Measurements from ENCODE around the gene AGPAT1. TPM values are rescaled to one million over a fixed set of nuclear protein-coding genes. Genes with fewer than 3 reads are reported as not detected.

Gene AGPAT1
- total RNA-seq, 2 experiments from 2014 or later, result 34.0 to 34.8 TPM

- H3K9me3 Mint-ChIP-seq, result no peaks in the 10 kb centered on the region
- H3K36me3 Mint-ChIP-seq, result peaks cover 53% of the 10 kb centered on the region
- intact Hi-C loops (cut with micrococcal nuclease), result no loop called here
- POLR2A ChIA-PET, result no interaction called here
- H3K27me3 Mint-ChIP-seq, result no peaks in the 10 kb centered on the region
- no peak for DNase-seq
- CTCF ChIA-PET, result no interaction called here
- peaks cover 75% of the 10 kb centered on the region for H3K4me1 Mint-ChIP-seq (ENCODE audit: low read depth)
- H3K4me3 Mint-ChIP-seq, result no peak overlapping the region
- peak overlapping the region; percentile 42 for H3K27ac Mint-ChIP-seq
These were observed 7.7 kb upstream of the AGPAT1 start for GRCh38 chr6:32183483-32184083.

GRCh38 chr6:32183030-32183429 lies 7.1 kb upstream of the AGPAT1 start:
- CTCF ChIA-PET, result interaction anchor here (1.2 kb wide), 1 partner anchor 54 kb away, joined by 3 read pairs; no protein-coding TSS in a partner anchor
- peaks cover 50% of the 10 kb centered on the region for H3K36me3 Mint-ChIP-seq
- H3K4me1 Mint-ChIP-seq (ENCODE audit: low read depth), result peaks cover 70% of the 10 kb centered on the region

GRCh38 chr6:32182555-32182981 lies 6.7 kb upstream of the AGPAT1 start:
- H3K27ac Mint-ChIP-seq, result peak overlapping the region; percentile 67
- DNase-seq, result no peak
- intact Hi-C loops (cut with micrococcal nuclease), result no loop called here
- POLR2A ChIA-PET, result no interaction called here
- no peaks in the 10 kb centered on the region for H3K9me3 Mint-ChIP-seq
- CTCF ChIA-PET, result interaction anchor here (1.2 kb wide), 1 partner anchor 54 kb away, joined by 3 read pairs; no protein-coding TSS in a partner anchor
- H3K36me3 Mint-ChIP-seq, result peaks cover 48% of the 10 kb centered on the region
- no peaks in the 10 kb centered on the region for H3K27me3 Mint-ChIP-seq
- H3K4me3 Mint-ChIP-seq, result no peak overlapping the region
- H3K4me1 Mint-ChIP-seq (ENCODE audit: low read depth), result peaks cover 66% of the 10 kb centered on the region

More at GRCh38 chr6:32183030-32183429, 7.1 kb upstream of the AGPAT1 start:
- peak overlapping the region; percentile 67 for H3K27ac Mint-ChIP-seq
- H3K27me3 Mint-ChIP-seq, result no peaks in the 10 kb centered on the region
- POLR2A ChIA-PET, result no interaction called here
- no peaks in the 10 kb centered on the region for H3K9me3 Mint-ChIP-seq
- H3K4me3 Mint-ChIP-seq, result no peak overlapping the region
- intact Hi-C loops (cut with micrococcal nuclease), result no loop called here
- no peak for DNase-seq

- intact Hi-C loops (cut with micrococcal nuclease), result no loop called here
- Mint-ChIP-seq H3K27ac (peak overlapping the region; percentile 67), H3K4me3 (no peak overlapping the region), H3K9me3 (no peaks in the 10 kb centered on the region), H3K27me3 (no peaks in the 10 kb centered on the region), H3K36me3 (peaks cover 42% of the 10 kb centered on the region), H3K4me1 (ENCODE audit: low read depth) (peaks cover 62% of the 10 kb centered on the region)
- CTCF ChIA-PET, result interaction anchor here (1.2 kb wide), 1 partner anchor 53 kb away, joined by 3 read pairs; no protein-coding TSS in a partner anchor
- no peak for DNase-seq
- POLR2A ChIA-PET, result no interaction called here
These were observed 6.1 kb upstream of the AGPAT1 start for GRCh38 chr6:32181915-32182529.

- Mint-ChIP-seq H3K36me3 (peaks cover 34% of the 10 kb centered on the region), H3K9me3 (no peaks in the 10 kb centered on the region), H3K27me3 (no peaks in the 10 kb centered on the region), H3K27ac (peak overlapping the region; percentile 15), H3K4me1 (ENCODE audit: low read depth) (peaks cover 62% of the 10 kb centered on the region), H3K4me3 (no peak overlapping the region)
- POLR2A ChIA-PET, result no interaction called here
- no peak for DNase-seq
- CTCF ChIA-PET, result no interaction called here
- intact Hi-C loops (cut with micrococcal nuclease), result no loop called here
These were observed 5.3 kb upstream of the AGPAT1 start for GRCh38 chr6:32181148-32181702.

GRCh38 chr6:32179766-32180405 lies 4.0 kb upstream of the AGPAT1 start:
- Mint-ChIP-seq H3K27ac (peak overlapping the region; percentile 96), H3K36me3 (peaks cover 27% of the 10 kb centered on the region), H3K27me3 (no peaks in the 10 kb centered on the region), H3K9me3 (no peaks in the 10 kb centered on the region), H3K4me3 (peak overlapping the region; percentile 85), H3K4me1 (ENCODE audit: low read depth) (peaks cover 58% of the 10 kb centered on the region)
- no peak for DNase-seq
- intact Hi-C loops (cut with micrococcal nuclease), result loop anchor here (5.0 to 10.0 kb wide), 2 partner anchors 205 to 792 kb away; partner anchors contain the start of gene DXO
- ChIA-PET CTCF (interaction anchor here (1.3 to 1.4 kb wide), 3 partner anchors 11 to 15 kb away, joined by 6 to 11 read pairs (median 7); partner anchors contain the start of genes GPSM3 and PBX2), POLR2A (interaction anchor here (1.8 to 4.9 kb wide), 3 partner anchors 9 to 52 kb away, joined by 9 to 57 read pairs (median 9); partner anchors contain the start of genes ATF6B, GPSM3 and PBX2)

- H3K4me1 Mint-ChIP-seq (ENCODE audit: low read depth), result peaks cover 62% of the 10 kb centered on the region
- H3K27me3 Mint-ChIP-seq, result no peaks in the 10 kb centered on the region
- DNase-seq, result no peak
- peak overlapping the region; percentile 85 for H3K4me3 Mint-ChIP-seq
- H3K9me3 Mint-ChIP-seq, result no peaks in the 10 kb centered on the region
- ChIA-PET CTCF (interaction anchor here (0.6 to 1.4 kb wide), 6 partner anchors 12 to 789 kb away, joined by 3 to 11 read pairs (median 6); partner anchors contain the start of genes GPSM3 and PBX2), POLR2A (interaction anchor here (0.6 to 4.9 kb wide), 4 partner anchors 10 to 540 kb away, joined by 3 to 57 read pairs (median 9); partner anchors contain the start of genes ATF6B, GPSM3 and PBX2)
- H3K27ac Mint-ChIP-seq, result peak overlapping the region; percentile 96
- intact Hi-C loops (cut with micrococcal nuclease), result loop anchor here (1.0 to 10.0 kb wide), 6 partner anchors 12 to 794 kb away; partner anchors contain the start of genes ATF6B, DXO, PBX2 and PPT2
- peaks cover 27% of the 10 kb centered on the region for H3K36me3 Mint-ChIP-seq
These were observed 2.9 kb upstream of the AGPAT1 start for GRCh38 chr6:32178547-32179440.

GRCh38 chr6:32177788-32178546 lies 2.1 kb upstream of the AGPAT1 start, which contains the start of gene RNF5:
TSS of gene RNF5 (plus strand) at chr6:32178405. CDS start at chr6:32178512, 107 bp downstream.
- Mint-ChIP-seq H3K9me3 (no peaks in the 10 kb centered on the region), H3K4me3 (peak within 1 kb of the TSS; percentile 85), H3K36me3 (peaks cover 25% of the 10 kb centered on the region), H3K27ac (peak within 1 kb of the TSS; percentile 96), H3K27me3 (no peaks in the 10 kb centered on the region), H3K4me1 (ENCODE audit: low read depth) (peaks cover 65% of the 10 kb centered on the region)
- intact Hi-C loops (cut with micrococcal nuclease), result loop anchor here (1.0 to 10.0 kb wide), 6 partner anchors 12 to 794 kb away; partner anchors contain the start of genes ATF6B, DXO, PBX2 and PPT2
- DNase-seq, result peak; percentile 96
- ChIA-PET POLR2A (interaction anchor here (0.6 to 4.9 kb wide), 5 partner anchors 11 to 667 kb away, joined by 3 to 57 read pairs (median 4); partner anchors contain the start of genes ATF6B, GPSM3 and PBX2), CTCF (interaction anchor here (1.4 kb wide), 1 partner anchor 17 kb away, joined by 7 read pairs; no protein-coding TSS in a partner anchor)

- Mint-ChIP-seq H3K4me3 (peak overlapping the region; percentile 85), H3K9me3 (no peaks in the 10 kb centered on the region), H3K36me3 (peaks cover 19% of the 10 kb centered on the region), H3K4me1 (ENCODE audit: low read depth) (peaks cover 65% of the 10 kb centered on the region), H3K27ac (peak overlapping the region; percentile 96), H3K27me3 (no peaks in the 10 kb centered on the region)
- POLR2A ChIA-PET, result interaction anchor here (0.6 to 4.9 kb wide), 4 partner anchors 12 to 668 kb away, joined by 3 to 57 read pairs (median 4); partner anchors contain the start of genes GPSM3 and PBX2
- CTCF ChIA-PET, result interaction anchor here (1.4 kb wide), 1 partner anchor 18 kb away, joined by 7 read pairs; no protein-coding TSS in a partner anchor
- intact Hi-C loops (cut with micrococcal nuclease), result loop anchor here (5.0 to 10.0 kb wide), 2 partner anchors 202 to 795 kb away; partner anchors contain the start of gene DXO
- DNase-seq, result no peak
These were observed 1.4 kb upstream of the AGPAT1 start for GRCh38 chr6:32177183-32177787.

Measured in activated CD4-positive, alpha-beta memory T cell treated with anti-CD3 and anti-CD28 coated beads for 36 hours (primary cell).